Stomach (tissue), 4 donors: ENCODE measurements around the gene UBTD2.

ENCODE experiments used
- CTCF ChIP-seq, 7 experiments: fragments of 450-650 bp in 4 of 7; fragments of 200-600 bp in 3 of 7; sonication (generic) in 3 of 7; IDR thresholded peaks; one replicate each; pipeline ENCODE4 v1.5.1; 2016 to 2019; ENCODE audit warnings: antibody characterized with exemption in 7 of 7, control low read depth in 2 of 7, mild to moderate bottlenecking in 1 of 7
- POLR2A ChIP-seq, 4 donors: fragments of 450-650 bp; IDR thresholded peaks; one replicate each; pipeline ENCODE4 v1.6.1; 2016; ENCODE audit warnings: antibody characterized with exemption in 4 of 4, control low read depth in 2 of 4, mild to moderate bottlenecking in 1 of 4, moderate library complexity in 1 of 4

GRCh38 chr5:172280317-172280716 lies 3.2 kb downstream of the UBTD2 start:
- TF ChIP-seq CTCF (IDR thresholded peaks at IDR 0.05) (no peak), POLR2A (IDR thresholded peaks at IDR 0.05) (no peak)
